PFSK-1 (cell line): ENCODE measurements around the gene RALB.

Source experiments
- FOXP2 ChIP-seq: optimal IDR thresholded peaks from 2 replicates; pipeline ENCODE3; 2011; ENCODE audit warnings: borderline replicate concordance, control low read depth, inconsistent platforms; ENCODE audit not compliant: insufficient read depth; ENCODE audit errors: extremely low read length, extremely low read depth
- POLR2AphosphoS5 ChIP-seq: IDR thresholded peaks from 2 replicates; pipeline ENCODE4 v1.6.1; 2012; ENCODE audit warnings: low read depth, mild to moderate bottlenecking, control low read depth, low read length, moderate library complexity
- REST ChIP-seq, 2 experiments: IDR thresholded peaks; 2 replicates each; pipeline versions ENCODE4 v1.6.1 to v1.8.0; 2011 to 2012; ENCODE audit warnings: low read depth in 2 of 2, low read length in 2 of 2, control low read depth in 1 of 2, inconsistent platforms in 1 of 2, mild to moderate bottlenecking in 1 of 2, moderate library complexity in 1 of 2; ENCODE audit not compliant: insufficient read depth in 1 of 2
- SIN3A ChIP-seq: IDR thresholded peaks from 2 replicates; pipeline ENCODE4 v1.6.1; 2012; ENCODE audit warnings: mild to moderate bottlenecking, low read length, moderate library complexity, borderline replicate concordance; ENCODE audit not compliant: insufficient read depth
- TAF1 ChIP-seq: IDR thresholded peaks from 2 replicates; pipeline ENCODE4 v1.6.1; 2012; ENCODE audit warnings: low read length, control low read depth, borderline replicate concordance; ENCODE audit not compliant: insufficient read depth

RALB gene

GRCh38 chr2:120305937-120306490, 53.4 kb downstream of the RALB start:
- TF ChIP-seq SIN3A: no peak

GRCh38 chr2:120307482-120307881, 54.8 kb downstream of the RALB start:
- TF ChIP-seq TAF1 (no peak), SIN3A (no peak), FOXP2 (no peak), REST (IDR thresholded peaks at IDR 0.05; ENCODE audit: insufficient read depth in 1 of 2, low read depth in 2 of 2, low read length in 2 of 2) (no peak), POLR2AphosphoS5 (no peak)

- TF ChIP-seq TAF1: no peak
- TF ChIP-seq REST (IDR thresholded peaks at IDR 0.05; ENCODE audit: insufficient read depth in 1 of 2, low read depth in 2 of 2, low read length in 2 of 2): no peak
- TF ChIP-seq SIN3A: no peak
- TF ChIP-seq POLR2AphosphoS5: no peak
- TF ChIP-seq FOXP2: no peak
These were observed 55.6 kb downstream of the RALB start for GRCh38 chr2:120308038-120308910.

GRCh38 chr2:120310136-120310535, 57.5 kb downstream of the RALB start:
- TF ChIP-seq POLR2AphosphoS5 (no peak), TAF1 (no peak), REST (IDR thresholded peaks at IDR 0.05; ENCODE audit: insufficient read depth in 1 of 2, low read depth in 2 of 2, low read length in 2 of 2) (no peak), SIN3A (no peak), FOXP2 (no peak)

GRCh38 chr2:120312076-120312475, 59.4 kb downstream of the RALB start:
- TF ChIP-seq TAF1: no peak

- TF ChIP-seq TAF1: no peak
- no peak for TF ChIP-seq REST (IDR thresholded peaks at IDR 0.05; ENCODE audit: insufficient read depth in 1 of 2, low read depth in 2 of 2, low read length in 2 of 2)
- no peak for TF ChIP-seq FOXP2
- TF ChIP-seq SIN3A: no peak
- no peak for TF ChIP-seq POLR2AphosphoS5
These were observed 60.4 kb downstream of the RALB start for GRCh38 chr2:120312860-120313694.
